HepG2 (cell line): ENCODE measurements around the gene FXR2. TPM values are rescaled to one million over a fixed set of nuclear protein-coding genes. Genes with fewer than 3 reads are reported as not detected.

Experiments
- ATAC-seq: fragments of 200-7000 bp; cut with Tn5 transposase; 3 replicates; pipeline ENCODE4 v1.9.1; 2020; ENCODE audit warnings: mild to moderate bottlenecking, moderate library complexity
- BruUV-seq: library from RNA; stranded (reverse); fragments of 400-500 nt; replicated peaks from 2 replicates; lab custom pipeline; 2021; lab: Mats Ljungman, UMichigan
- CTCF ChIA-PET: fragments of 300-600 bp; formaldehyde crosslinking; extraction: SDS; loops from one replicate; lab custom pipeline; 2021; ENCODE audit warnings: low total read pairs, inconsistent platforms, low intra/inter-chr PET ratio; lab: Yijun Ruan, JAX
- POLR2A ChIA-PET: fragments of 350-600 bp; sonication (Branson Sonifier 250); formaldehyde crosslinking; loops from one replicate; lab custom pipeline; 2020; ENCODE audit warnings: antibody characterized with exemption, inconsistent platforms; lab: Yijun Ruan, JAX
- DNase-seq: peaks from one replicate; pipeline ENCODE4 v3.0.0-alpha.2; 2015; ENCODE audit warnings: low spot score
- FAIRE-seq: peaks from 3 replicates; lab custom pipeline; 2011; peaks lifted over from hg19 to GRCh38; lab: Jason Lieb, UNC
- H2AFZ ChIP-seq: one replicate; pipeline ENCODE4 v1.6.1; 2011; ENCODE audit warnings: low read length, inconsistent platforms
- H3K27ac ChIP-seq: fragments of 300-600 bp; 3 replicates; pipeline ENCODE4 v1.8.0; 2011; ENCODE audit warnings: mixed run types, mild to moderate bottlenecking, mixed read lengths, low read length, inconsistent platforms; ENCODE audit not compliant: insufficient read depth; ENCODE audit errors: extremely low read length
- H3K27me3 ChIP-seq, 2 experiments: fragments of 200-600 bp in 1 of 2; 2 replicates in 1 of 2; 3 replicates in 1 of 2; pipeline versions ENCODE4 v1.6.0 to v1.8.0; 2011; ENCODE audit warnings: low read length in 2 of 2, mild to moderate bottlenecking in 2 of 2, moderate library complexity in 2 of 2, inconsistent platforms in 1 of 2; ENCODE audit not compliant: insufficient read depth in 2 of 2, control insufficient read depth in 1 of 2
- H3K36me3 ChIP-seq, 2 experiments: fragments of 200-600 bp in 1 of 2; replicated peaks in 1 of 2; 2 replicates in 1 of 2; 3 replicates in 1 of 2; pipeline versions ENCODE4 v1.5.1 to v1.8.0; 2011; ENCODE audit warnings: low read length in 2 of 2, inconsistent platforms in 1 of 2; ENCODE audit not compliant: insufficient read depth in 2 of 2, control insufficient read depth in 1 of 2
- H3K4me1 ChIP-seq: 2 replicates; pipeline ENCODE4 v1.5.1; 2012; ENCODE audit warnings: low read length, inconsistent platforms; ENCODE audit not compliant: insufficient read depth
- H3K4me2 ChIP-seq: 2 replicates; pipeline ENCODE4 v1.6.0; 2011; ENCODE audit warnings: low read depth, low read length, inconsistent platforms
- H3K4me3 ChIP-seq, 3 experiments: fragments of 200-600 bp in 1 of 3; sonication (generic), shearing (Covaris generic) in 1 of 3; replicated peaks in 1 of 3; 2 replicates each; pipeline ENCODE4 v1.5.1; 2011 to 2016; ENCODE audit warnings: low read length in 3 of 3, inconsistent platforms in 2 of 3, low read depth in 2 of 3, mild to moderate bottlenecking in 2 of 3, control low read depth in 1 of 3, mixed read lengths in 1 of 3; ENCODE audit not compliant: insufficient read depth in 1 of 3
- H3K79me2 ChIP-seq: one replicate; pipeline ENCODE4 v1.6.1; 2011; ENCODE audit warnings: low read length, inconsistent platforms; ENCODE audit not compliant: insufficient read depth
- H3K9ac ChIP-seq: 2 replicates; pipeline ENCODE4 v1.6.0; 2011; ENCODE audit warnings: mild to moderate bottlenecking, low read depth, low read length, inconsistent platforms; ENCODE audit not compliant: insufficient read depth
- H3K9me3 ChIP-seq: 2 replicates; pipeline ENCODE4 v1.5.1; 2012; ENCODE audit warnings: mild to moderate bottlenecking, low read length
- H4K20me1 ChIP-seq: 2 replicates; pipeline ENCODE4 v1.6.0; 2011; ENCODE audit warnings: inconsistent platforms, mild to moderate bottlenecking, low read length, moderate library complexity; ENCODE audit not compliant: insufficient read depth
- CC2D1A ChIP-seq: sonication (generic); formaldehyde crosslinking; IDR thresholded peaks from 2 replicates; pipeline ENCODE4 v1.8.1; 2023; ENCODE audit warnings: mild to moderate bottlenecking, missing genetic modification reagents
- HNF4A ChIP-seq: sonication (generic); formaldehyde crosslinking; IDR thresholded peaks from 2 replicates; pipeline ENCODE4 v1.4.0; 2020; ENCODE audit warnings: missing genetic modification reagents
- NFKB2 ChIP-seq: sonication (generic); formaldehyde crosslinking; IDR thresholded peaks from 2 replicates; pipeline ENCODE4 v1.4.0; 2020; ENCODE audit warnings: missing genetic modification reagents, borderline replicate concordance
- PPARG ChIP-seq: conservative IDR thresholded peaks from 2 replicates; pipeline ENCODE4 v1.6.1; 2016; ENCODE audit warnings: missing biosample characterization, missing genetic modification reagents
- RARG ChIP-seq: sonication (generic); formaldehyde crosslinking; IDR thresholded peaks from 2 replicates; pipeline ENCODE4 v1.4.0; 2020; ENCODE audit warnings: low read depth, mild to moderate bottlenecking, missing genetic modification reagents
- ZMYM3 ChIP-seq: sonication (generic); formaldehyde crosslinking; IDR thresholded peaks from 2 replicates; pipeline ENCODE4 v1.5.1; 2020; ENCODE audit warnings: mild to moderate bottlenecking, missing genetic modification reagents
- ZNF251 ChIP-seq: sonication (generic); formaldehyde crosslinking; IDR thresholded peaks from 2 replicates; pipeline ENCODE4 v1.9.0; 2021; ENCODE audit warnings: mild to moderate bottlenecking, missing genetic modification reagents
- ZNF530 ChIP-seq: sonication (generic); formaldehyde crosslinking; IDR thresholded peaks from 2 replicates; pipeline ENCODE4 v1.5.0; 2020; ENCODE audit warnings: low read depth, mild to moderate bottlenecking, missing genetic modification reagents
- ZNF543 ChIP-seq: sonication (generic); formaldehyde crosslinking; IDR thresholded peaks from 2 replicates; pipeline ENCODE4 v1.4.0; 2020; ENCODE audit warnings: mild to moderate bottlenecking, missing genetic modification reagents
- ZNF558 ChIP-seq: sonication (generic); formaldehyde crosslinking; IDR thresholded peaks from 2 replicates; pipeline ENCODE4 v1.9.0; 2022; ENCODE audit warnings: mild to moderate bottlenecking, missing genetic modification reagents, borderline replicate concordance
- ZNF629 ChIP-seq: sonication (generic); formaldehyde crosslinking; conservative IDR thresholded peaks from 2 replicates; pipeline ENCODE4 v1.5.0; 2020; ENCODE audit warnings: missing genetic modification reagents
- ZNF672 ChIP-seq: sonication (generic); formaldehyde crosslinking; IDR thresholded peaks from 2 replicates; pipeline ENCODE4 v1.8.1; 2022; ENCODE audit warnings: missing genetic modification reagents
- ZNF775 ChIP-seq: sonication (generic); formaldehyde crosslinking; IDR thresholded peaks from 2 replicates; pipeline ENCODE4 v1.4.0; 2020; ENCODE audit warnings: missing genetic modification reagents, mild to moderate bottlenecking, moderate library complexity, borderline replicate concordance
- WGBS: methylation state at CpG from one replicate; pipeline ENCODE4 v1.1.6; 2017; ENCODE audit warnings: low lambda C conversion rate; 5-methylcytosine and 5-hydroxymethylcytosine counted together
- in situ Hi-C: cut with HindIII; loops from 2 replicates; pipeline ENCODE4 v1.10.0; 2017; ENCODE audit warnings: low pct_unique_long_range_greater_than_20kb; ENCODE audit not compliant: extremely low pct_ligation_motif_present
- intact Hi-C: fragments of 100-400 bp; cut with micrococcal nuclease; formaldehyde crosslinking; loops from one replicate; pipeline ENCODE4 v1.10.0; 2022; ENCODE audit not compliant: unreplicated experiment
- polyA plus RNA-seq, 8 experiments: library from polyadenylated mRNA; depleted of rRNA in 3 of 8; stranded (reverse) in 7 of 8; unstranded in 1 of 8; fragments of >200 nt; fragmentation: Illumina TruSeq in 4 of 8; extraction: Trizol in 4 of 8; gene quantifications; 2 replicates each; pipeline versions ENCODE4 v1.2.1 to v1.2.3, GENCODE V29; 2011 to 2016; ENCODE audit warnings: low read depth in 4 of 8, missing spikeins in 1 of 8, mixed read lengths in 1 of 8; ENCODE audit not compliant: insufficient read depth in 1 of 8
- total RNA-seq, 5 experiments: library from RNA; depleted of rRNA; stranded (reverse); fragments of >200 nt; fragmentation: Illumina TruSeq; extraction: Trizol; gene quantifications; 2 replicates each; pipeline ENCODE4 v1.2.3, GENCODE V29; 2016; ENCODE audit warnings: low read depth in 1 of 5
- TF ChIP-seq, protein P1 (sequence below), 2 experiments: IDR thresholded peaks; 2 replicates each; pipeline ENCODE4 v1.6.1; 2011 to 2012; ENCODE audit warnings: low read length in 2 of 2, borderline replicate concordance in 1 of 2, low read depth in 1 of 2, mild to moderate bottlenecking in 1 of 2, moderate library complexity in 1 of 2

FXR2 gene
- total and polyA plus RNA-seq, 2 of the 13 experiments (the other 11 are each of a cell fraction or from before 2014, with no cell fraction given) = 20.9 to 24.4 TPM

DNA sequence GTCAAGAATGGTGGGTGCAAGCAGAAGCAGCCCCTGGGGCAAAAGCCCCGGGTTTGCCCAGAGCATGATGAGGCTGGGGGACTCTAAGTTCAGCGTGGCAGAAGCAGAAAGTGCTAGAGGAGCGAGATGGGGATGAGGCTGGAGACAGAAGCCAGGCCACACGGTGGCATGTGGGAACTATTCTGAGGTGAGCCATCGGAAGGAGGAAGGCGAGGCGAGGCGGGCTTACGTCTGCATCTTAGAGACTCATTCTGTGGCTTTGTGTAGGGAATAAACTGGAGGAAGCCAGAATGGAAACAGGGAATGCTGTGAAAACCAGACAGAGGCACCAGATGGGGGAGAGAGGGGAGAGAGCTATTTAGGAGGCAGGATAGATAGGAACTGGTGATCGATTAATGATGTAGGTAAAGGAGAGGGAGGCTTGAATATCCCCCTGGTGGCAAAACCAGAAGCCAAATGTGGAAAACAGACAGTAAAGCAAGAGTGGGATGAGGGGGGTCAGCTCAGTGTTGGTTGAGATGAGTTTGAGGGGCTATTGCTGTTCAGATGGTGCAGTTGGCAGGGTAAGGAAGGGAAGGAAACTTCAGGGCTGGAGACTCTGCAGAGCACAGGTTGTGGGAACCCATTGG is 59.3 kb downstream of the FXR2 start (continued):
- TF ChIP-seq NFKB2 (CRISPR knock-in tag) = no peak
- no peak for TF ChIP-seq ZNF558 (CRISPR knock-in tag)
- no peak for TF ChIP-seq ZNF251 (CRISPR knock-in tag)
- no peak for TF ChIP-seq PPARG

DNA sequence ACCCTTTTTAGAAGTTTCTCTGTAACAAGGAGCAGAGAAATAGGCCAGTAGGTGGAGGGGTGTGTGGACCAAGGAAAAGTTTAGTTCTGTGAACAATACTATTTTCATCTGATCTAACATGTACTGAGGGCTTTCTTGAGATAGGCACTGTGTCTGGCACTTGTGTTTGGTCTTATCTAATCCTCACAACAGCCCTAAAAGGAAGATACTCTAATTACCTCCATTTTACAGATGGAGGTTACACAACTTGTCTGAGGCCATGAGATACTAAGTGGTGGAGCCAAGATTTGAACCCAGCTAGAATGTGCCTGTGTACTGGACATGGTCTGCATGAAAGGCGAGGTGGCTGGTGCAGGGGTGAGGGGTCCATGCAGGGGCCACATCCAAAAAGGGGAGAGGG is 61.3 kb downstream of the FXR2 start:
- H2AFZ ChIP-seq = no peak overlapping the region
- no peaks in the 10 kb centered on the region for H3K9me3 ChIP-seq
- CTCF ChIA-PET = no interaction called here
- in situ Hi-C loops = no loop called here
- no peak overlapping the region for H3K9ac ChIP-seq
- FAIRE-seq (no peak), ATAC-seq (no peak), DNase-seq (no peak)
- H3K4me1 ChIP-seq = peaks cover 62% of the 10 kb centered on the region
- H4K20me1 ChIP-seq = no peaks in the 10 kb centered on the region
- BruUV-seq = no TSS peak
- H3K4me3 ChIP-seq = no peak overlapping the region
- WGBS = 77% methylated on average over 1 of the region's 1 CpG
- intact Hi-C loops = no loop called here
- POLR2A ChIA-PET = interaction anchor here (1.0 kb wide), 1 partner anchor 15 kb away, joined by 3 read pairs; no protein-coding TSS in a partner anchor
- H3K27me3 ChIP-seq = no peaks in the 10 kb centered on the region
- H3K36me3 ChIP-seq = no peaks in the 10 kb centered on the region
- TF ChIP-seq CC2D1A (CRISPR knock-in tag) (no peak), ZNF543 (CRISPR knock-in tag) (no peak), ZNF530 (no peak)
- TF ChIP-seq, all 625 proteins: peak for 0
- H3K79me2 ChIP-seq = no peaks in the 10 kb centered on the region
- H3K27ac ChIP-seq = no peak overlapping the region
- no peak overlapping the region for H3K4me2 ChIP-seq

DNA sequence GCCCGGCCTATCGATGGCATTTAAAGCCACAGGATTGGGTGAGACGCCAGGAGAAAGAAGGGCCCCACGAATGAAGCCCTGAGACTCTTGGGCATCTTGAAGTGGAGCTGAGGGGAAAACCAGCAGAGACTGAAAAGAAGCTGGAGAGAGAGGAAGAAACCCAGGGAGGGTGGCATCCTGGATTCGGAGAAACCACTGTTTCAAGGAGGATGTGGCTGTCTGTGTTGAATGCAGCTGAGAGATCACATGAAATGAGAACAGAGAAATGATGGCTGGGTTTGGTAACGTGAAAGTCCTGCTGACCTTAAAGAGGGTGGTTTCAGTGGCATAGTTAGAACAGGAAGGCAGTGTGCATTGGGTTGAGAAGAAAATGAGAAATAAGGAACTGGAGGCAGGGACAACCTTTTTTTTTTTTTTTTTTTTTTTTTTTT is 62.1 kb downstream of the FXR2 start:
- no peak overlapping the region for H3K9ac ChIP-seq
- in situ Hi-C loops (no loop called here), intact Hi-C loops (no loop called here)
- no peak overlapping the region for H2AFZ ChIP-seq
- no peaks in the 10 kb centered on the region for H3K27me3 ChIP-seq
- DNase-seq (no peak), FAIRE-seq (no peak), ATAC-seq (no peak)
- no peaks in the 10 kb centered on the region for H3K79me2 ChIP-seq
- no peaks in the 10 kb centered on the region for H3K9me3 ChIP-seq
- no peaks in the 10 kb centered on the region for H3K36me3 ChIP-seq
- no peak overlapping the region for H3K4me3 ChIP-seq
- POLR2A ChIA-PET = interaction anchor here (1.0 to 1.1 kb wide), 2 partner anchors 8 to 16 kb away, joined by 3 to 10 read pairs; no protein-coding TSS in a partner anchor
- H3K27ac ChIP-seq = no peak overlapping the region
- no peaks in the 10 kb centered on the region for H4K20me1 ChIP-seq
- 88% methylated on average over 6 of the region's 6 CpGs for WGBS
- H3K4me1 ChIP-seq = peaks cover 62% of the 10 kb centered on the region
- H3K4me2 ChIP-seq = no peak overlapping the region
- CTCF ChIA-PET = no interaction called here
- no TSS peak for BruUV-seq
- TF ChIP-seq HNF4A (no peak), ZNF672 (CRISPR knock-in tag) (no peak), ZMYM3 (CRISPR knock-in tag) (no peak), RARG (no peak), ZNF629 (no peak), ZNF775 (CRISPR knock-in tag) (no peak)
- TF ChIP-seq, protein P1, sequence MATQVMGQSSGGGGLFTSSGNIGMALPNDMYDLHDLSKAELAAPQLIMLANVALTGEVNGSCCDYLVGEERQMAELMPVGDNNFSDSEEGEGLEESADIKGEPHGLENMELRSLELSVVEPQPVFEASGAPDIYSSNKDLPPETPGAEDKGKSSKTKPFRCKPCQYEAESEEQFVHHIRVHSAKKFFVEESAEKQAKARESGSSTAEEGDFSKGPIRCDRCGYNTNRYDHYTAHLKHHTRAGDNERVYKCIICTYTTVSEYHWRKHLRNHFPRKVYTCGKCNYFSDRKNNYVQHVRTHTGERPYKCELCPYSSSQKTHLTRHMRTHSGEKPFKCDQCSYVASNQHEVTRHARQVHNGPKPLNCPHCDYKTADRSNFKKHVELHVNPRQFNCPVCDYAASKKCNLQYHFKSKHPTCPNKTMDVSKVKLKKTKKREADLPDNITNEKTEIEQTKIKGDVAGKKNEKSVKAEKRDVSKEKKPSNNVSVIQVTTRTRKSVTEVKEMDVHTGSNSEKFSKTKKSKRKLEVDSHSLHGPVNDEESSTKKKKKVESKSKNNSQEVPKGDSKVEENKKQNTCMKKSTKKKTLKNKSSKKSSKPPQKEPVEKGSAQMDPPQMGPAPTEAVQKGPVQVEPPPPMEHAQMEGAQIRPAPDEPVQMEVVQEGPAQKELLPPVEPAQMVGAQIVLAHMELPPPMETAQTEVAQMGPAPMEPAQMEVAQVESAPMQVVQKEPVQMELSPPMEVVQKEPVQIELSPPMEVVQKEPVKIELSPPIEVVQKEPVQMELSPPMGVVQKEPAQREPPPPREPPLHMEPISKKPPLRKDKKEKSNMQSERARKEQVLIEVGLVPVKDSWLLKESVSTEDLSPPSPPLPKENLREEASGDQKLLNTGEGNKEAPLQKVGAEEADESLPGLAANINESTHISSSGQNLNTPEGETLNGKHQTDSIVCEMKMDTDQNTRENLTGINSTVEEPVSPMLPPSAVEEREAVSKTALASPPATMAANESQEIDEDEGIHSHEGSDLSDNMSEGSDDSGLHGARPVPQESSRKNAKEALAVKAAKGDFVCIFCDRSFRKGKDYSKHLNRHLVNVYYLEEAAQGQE (IDR thresholded peaks at IDR 0.05; ENCODE audit: borderline replicate concordance in 1 of 2, low read depth in 1 of 2, low read length in 2 of 2) = no peak
